Calu3 (cell line): Measurements from ENCODE around the gene GOLT1A. TPM values are rescaled to one million over a fixed set of nuclear protein-coding genes. Genes with fewer than 3 reads are reported as not detected.
A peak's percentile ranks its signal among the peaks of the same experiment; 100 is the strongest.

Experiments used
- BruUV-seq: library from RNA; stranded (reverse); fragments of 400-500 nt; replicated peaks from 2 replicates; lab custom pipeline; 2021; lab: Mats Ljungman, UMichigan
- CTCF ChIA-PET: fragments of 300-600 bp; sonication (Branson Sonifier 250); formaldehyde crosslinking; loops from one replicate; lab custom pipeline; 2022; ENCODE audit warnings: antibody characterized with exemption; lab: Charles Lee
- DNase-seq: peaks from one replicate; pipeline ENCODE4 v3.0.0; 2022
- H3K27ac Mint-ChIP-seq: one replicate; pipeline ENCODE4 v1.8.0; 2022; ENCODE audit warnings: mixed read lengths; ENCODE audit not compliant: unreplicated experiment
- H3K27me3 Mint-ChIP-seq: one replicate; pipeline ENCODE4 v1.8.0; 2022; ENCODE audit warnings: mixed read lengths; ENCODE audit not compliant: unreplicated experiment
- H3K36me3 Mint-ChIP-seq: one replicate; pipeline ENCODE4 v1.8.0; 2022; ENCODE audit warnings: mild to moderate bottlenecking, moderate library complexity, mixed read lengths; ENCODE audit not compliant: insufficient read depth, unreplicated experiment
- H3K4me1 Mint-ChIP-seq: one replicate; pipeline ENCODE4 v1.8.0; 2022; ENCODE audit warnings: mild to moderate bottlenecking, low read depth, mixed read lengths; ENCODE audit not compliant: unreplicated experiment
- H3K4me3 Mint-ChIP-seq: one replicate; pipeline ENCODE4 v1.8.0; 2022; ENCODE audit warnings: mild to moderate bottlenecking, low read depth, moderate library complexity, mixed read lengths; ENCODE audit not compliant: unreplicated experiment
- H3K9me3 Mint-ChIP-seq: one replicate; pipeline ENCODE4 v1.8.0; 2022; ENCODE audit warnings: low read depth, mixed read lengths; ENCODE audit not compliant: unreplicated experiment
- CTCF ChIP-seq: fragments of 200-600 bp; IDR thresholded peaks from one replicate; pipeline ENCODE4 v1.8.0; 2022; ENCODE audit warnings: antibody characterized with exemption; ENCODE audit not compliant: unreplicated experiment
- intact Hi-C: fragments of 100-400 bp; cut with micrococcal nuclease; formaldehyde crosslinking; loops from one replicate; pipeline ENCODE4 v1.10.0; 2022; ENCODE audit not compliant: unreplicated experiment
- total RNA-seq: library from RNA; stranded (reverse); gene quantifications from 2 replicates; pipeline ENCODE4 v1.2.3, GENCODE V29; 2022

GOLT1A gene
- total RNA-seq, 1 experiment from 2014 or later = 3.5 TPM

GRCh38 chr1:204198348-204199340 is 15.1 kb downstream of the GOLT1A start:
- Mint-ChIP-seq H3K9me3 (peaks cover 4% of the 10 kb centered on the region), H3K36me3 (peaks cover 8% of the 10 kb centered on the region), H3K4me1 (peaks cover 34% of the 10 kb centered on the region), H3K27ac (no peak overlapping the region), H3K27me3 (no peaks in the 10 kb centered on the region), H3K4me3 (no peak overlapping the region)
- DNase-seq = peak; percentile 81
- CTCF ChIA-PET = interaction anchor here (0.5 to 3.3 kb wide), 21 partner anchors 8 to 336 kb away, joined by 3 to 58 read pairs (median 5); partner anchors contain the start of genes ETNK2 and GOLT1A
- intact Hi-C loops = loop anchor here (1.0 to 5.0 kb wide), 2 partner anchors 36 to 336 kb away; partner anchors contain the start of gene SNRPE
- no TSS peak for BruUV-seq
- peak; percentile 32 for TF ChIP-seq CTCF

- peaks cover 14% of the 10 kb centered on the region for H3K27me3 Mint-ChIP-seq
- no peak for TF ChIP-seq CTCF
- peaks cover 37% of the 10 kb centered on the region for H3K4me1 Mint-ChIP-seq
- CTCF ChIA-PET = interaction anchor here (3.3 kb wide), 1 partner anchor 34 kb away, joined by 58 read pairs; no protein-coding TSS in a partner anchor
- no peak overlapping the region for H3K27ac Mint-ChIP-seq
- intact Hi-C loops = loop anchor here (5.0 kb wide), 1 partner anchor 335 kb away; the partner anchor contains the start of gene SNRPE
- H3K36me3 Mint-ChIP-seq = peaks cover 8% of the 10 kb centered on the region
- DNase-seq = no peak
- no TSS peak for BruUV-seq
- H3K4me3 Mint-ChIP-seq = no peak overlapping the region
- H3K9me3 Mint-ChIP-seq = peaks cover 4% of the 10 kb centered on the region
Observed at GRCh38 chr1:204197068-204197467, 16.7 kb downstream of the GOLT1A start.

- DNase-seq = no peak
- Mint-ChIP-seq H3K9me3 (peaks cover 4% of the 10 kb centered on the region), H3K4me1 (peaks cover 37% of the 10 kb centered on the region), H3K36me3 (peaks cover 8% of the 10 kb centered on the region), H3K27me3 (peaks cover 14% of the 10 kb centered on the region), H3K4me3 (no peak within 1 kb of the TSS), H3K27ac (no peak within 1 kb of the TSS)
- TF ChIP-seq CTCF = no peak
- no TSS peak for BruUV-seq
- CTCF ChIA-PET = interaction anchor here (0.6 to 3.3 kb wide), 2 partner anchors 33 to 57 kb away, joined by 3 to 58 read pairs; no protein-coding TSS in a partner anchor
- intact Hi-C loops = loop anchor here (5.0 kb wide), 1 partner anchor 334 kb away; the partner anchor contains the start of gene SNRPE
Observed at GRCh38 chr1:204196068-204196795, 17.6 kb downstream of the GOLT1A start, which contains the start of gene KISS1. Gene KISS1 (minus strand): TSS chr1:204196491. CDS start chr1:204192876, 3,615 bp downstream.

- BruUV-seq = no TSS peak
- CTCF ChIA-PET = interaction anchor here (0.7 kb wide), 1 partner anchor 1971 kb away, joined by 3 read pairs; no protein-coding TSS in a partner anchor
- peaks cover 4% of the 10 kb centered on the region for H3K9me3 Mint-ChIP-seq
- no peak overlapping the region for H3K4me3 Mint-ChIP-seq
- intact Hi-C loops = loop anchor here (5.0 kb wide), 1 partner anchor 332 kb away; the partner anchor contains the start of gene SNRPE
- no peak for DNase-seq
- TF ChIP-seq CTCF = no peak
- peaks cover 8% of the 10 kb centered on the region for H3K36me3 Mint-ChIP-seq
- no peak overlapping the region for H3K27ac Mint-ChIP-seq
- H3K4me1 Mint-ChIP-seq = peaks cover 36% of the 10 kb centered on the region
- H3K27me3 Mint-ChIP-seq = peaks cover 18% of the 10 kb centered on the region
Observed at GRCh38 chr1:204194771-204195170, 19.0 kb downstream of the GOLT1A start.
